Calu3 (cell line): ENCODE measurements around the gene LRRC28. TPM values are rescaled to one million over a fixed set of nuclear protein-coding genes. Genes with fewer than 3 reads are reported as not detected.

Experiments used
- BruUV-seq: library from RNA; stranded (reverse); fragments of 400-500 nt; replicated peaks from 2 replicates; lab custom pipeline; 2021; lab: Mats Ljungman, UMichigan
- CTCF ChIA-PET: fragments of 300-600 bp; sonication (Branson Sonifier 250); formaldehyde crosslinking; loops from one replicate; lab custom pipeline; 2022; ENCODE audit warnings: antibody characterized with exemption; lab: Charles Lee
- DNase-seq: peaks from one replicate; pipeline ENCODE4 v3.0.0; 2022
- H3K27ac Mint-ChIP-seq: one replicate; pipeline ENCODE4 v1.8.0; 2022; ENCODE audit warnings: mixed read lengths; ENCODE audit not compliant: unreplicated experiment
- H3K27me3 Mint-ChIP-seq: one replicate; pipeline ENCODE4 v1.8.0; 2022; ENCODE audit warnings: mixed read lengths; ENCODE audit not compliant: unreplicated experiment
- H3K36me3 Mint-ChIP-seq: one replicate; pipeline ENCODE4 v1.8.0; 2022; ENCODE audit warnings: mild to moderate bottlenecking, moderate library complexity, mixed read lengths; ENCODE audit not compliant: insufficient read depth, unreplicated experiment
- H3K4me1 Mint-ChIP-seq: one replicate; pipeline ENCODE4 v1.8.0; 2022; ENCODE audit warnings: mild to moderate bottlenecking, low read depth, mixed read lengths; ENCODE audit not compliant: unreplicated experiment
- H3K4me3 Mint-ChIP-seq: one replicate; pipeline ENCODE4 v1.8.0; 2022; ENCODE audit warnings: mild to moderate bottlenecking, low read depth, moderate library complexity, mixed read lengths; ENCODE audit not compliant: unreplicated experiment
- H3K9me3 Mint-ChIP-seq: one replicate; pipeline ENCODE4 v1.8.0; 2022; ENCODE audit warnings: low read depth, mixed read lengths; ENCODE audit not compliant: unreplicated experiment
- intact Hi-C: fragments of 100-400 bp; cut with micrococcal nuclease; formaldehyde crosslinking; loops from one replicate; pipeline ENCODE4 v1.10.0; 2022; ENCODE audit not compliant: unreplicated experiment
- total RNA-seq: library from RNA; stranded (reverse); gene quantifications from 2 replicates; pipeline ENCODE4 v1.2.3, GENCODE V29; 2022
- TF ChIP-seq, protein P1 (sequence below): fragments of 200-600 bp; IDR thresholded peaks from one replicate; pipeline ENCODE4 v1.8.0; 2022; ENCODE audit warnings: antibody characterized with exemption; ENCODE audit not compliant: unreplicated experiment

Gene LRRC28
- total RNA-seq, 1 experiment from 2014 or later, result 21.8 TPM

DNA sequence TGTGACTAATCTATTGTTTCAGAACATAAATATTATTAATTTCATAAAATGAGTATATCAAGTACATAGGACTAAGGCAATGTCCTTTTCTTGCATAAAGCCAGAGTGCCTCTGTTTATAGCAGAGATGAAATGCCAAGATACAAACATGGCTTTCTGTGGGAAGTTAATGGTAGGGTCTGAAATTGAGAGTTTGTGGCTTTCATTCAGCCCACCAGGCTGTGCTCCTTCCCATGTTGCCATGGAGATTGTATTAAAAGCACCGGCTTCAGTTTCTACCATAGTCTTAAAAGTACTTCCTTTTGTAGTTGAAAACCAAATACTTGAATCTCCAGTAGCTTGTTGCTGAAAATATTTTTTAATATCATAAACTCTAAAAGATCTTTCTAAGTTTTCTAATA, 114.0 kb downstream of the LRRC28 start:
- no peaks in the 10 kb centered on the region for H3K4me1 Mint-ChIP-seq
- no peak for DNase-seq
- H3K36me3 Mint-ChIP-seq, result no peaks in the 10 kb centered on the region
- peaks cover 6% of the 10 kb centered on the region for H3K9me3 Mint-ChIP-seq
- H3K4me3 Mint-ChIP-seq, result no peak overlapping the region
- no peaks in the 10 kb centered on the region for H3K27me3 Mint-ChIP-seq
- intact Hi-C loops, result no loop called here
- no TSS peak for BruUV-seq
- CTCF ChIA-PET, result no interaction called here
- H3K27ac Mint-ChIP-seq, result no peak overlapping the region
- TF ChIP-seq, protein P1, sequence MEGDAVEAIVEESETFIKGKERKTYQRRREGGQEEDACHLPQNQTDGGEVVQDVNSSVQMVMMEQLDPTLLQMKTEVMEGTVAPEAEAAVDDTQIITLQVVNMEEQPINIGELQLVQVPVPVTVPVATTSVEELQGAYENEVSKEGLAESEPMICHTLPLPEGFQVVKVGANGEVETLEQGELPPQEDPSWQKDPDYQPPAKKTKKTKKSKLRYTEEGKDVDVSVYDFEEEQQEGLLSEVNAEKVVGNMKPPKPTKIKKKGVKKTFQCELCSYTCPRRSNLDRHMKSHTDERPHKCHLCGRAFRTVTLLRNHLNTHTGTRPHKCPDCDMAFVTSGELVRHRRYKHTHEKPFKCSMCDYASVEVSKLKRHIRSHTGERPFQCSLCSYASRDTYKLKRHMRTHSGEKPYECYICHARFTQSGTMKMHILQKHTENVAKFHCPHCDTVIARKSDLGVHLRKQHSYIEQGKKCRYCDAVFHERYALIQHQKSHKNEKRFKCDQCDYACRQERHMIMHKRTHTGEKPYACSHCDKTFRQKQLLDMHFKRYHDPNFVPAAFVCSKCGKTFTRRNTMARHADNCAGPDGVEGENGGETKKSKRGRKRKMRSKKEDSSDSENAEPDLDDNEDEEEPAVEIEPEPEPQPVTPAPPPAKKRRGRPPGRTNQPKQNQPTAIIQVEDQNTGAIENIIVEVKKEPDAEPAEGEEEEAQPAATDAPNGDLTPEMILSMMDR, result no peak

DNA sequence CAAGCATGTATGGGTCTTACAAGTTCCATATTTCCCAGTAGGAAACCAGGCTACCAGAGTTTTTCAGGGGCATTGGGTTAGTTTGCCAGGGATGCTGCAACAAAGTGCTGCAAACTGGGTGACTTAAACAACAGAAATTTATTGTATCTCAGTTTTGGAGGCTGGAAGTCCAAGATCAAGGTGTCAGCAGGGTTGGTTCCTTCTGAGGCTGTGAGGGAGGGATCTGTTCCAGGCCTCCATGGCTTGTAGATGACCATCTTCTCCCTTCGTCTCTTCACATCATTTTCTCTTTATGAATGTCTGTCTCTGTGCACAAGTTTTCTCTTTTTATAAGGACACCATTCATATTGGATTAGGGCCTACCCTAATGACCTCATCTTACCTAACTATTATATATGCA, 114.7 kb downstream of the LRRC28 start:
- no peak for DNase-seq
- Mint-ChIP-seq H3K4me3 (no peak overlapping the region), H3K9me3 (peaks cover 6% of the 10 kb centered on the region), H3K27ac (no peak overlapping the region), H3K27me3 (no peaks in the 10 kb centered on the region), H3K4me1 (no peaks in the 10 kb centered on the region), H3K36me3 (no peaks in the 10 kb centered on the region)
- intact Hi-C loops, result no loop called here
- TF ChIP-seq, protein P1, result no peak
- no TSS peak for BruUV-seq
- CTCF ChIA-PET, result no interaction called here

DNA sequence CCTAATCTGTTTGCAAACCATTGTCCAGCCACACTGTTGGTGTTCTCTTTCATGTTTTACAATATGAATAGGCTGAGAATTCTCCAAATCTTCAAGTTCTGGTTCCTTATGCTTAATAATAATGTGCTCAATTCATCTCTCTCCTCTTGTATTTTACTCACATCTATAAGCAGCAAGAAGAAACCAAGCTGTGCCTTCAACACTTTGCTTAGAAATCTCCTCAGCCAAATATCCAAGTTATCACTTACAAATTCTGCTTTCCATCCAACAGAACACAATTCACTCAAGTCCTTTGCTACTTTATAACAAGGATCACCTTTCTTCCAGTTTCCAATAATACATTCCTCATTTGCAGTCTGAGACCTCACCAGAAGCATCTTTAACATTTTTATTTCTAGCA, 117.5 kb downstream of the LRRC28 start:
- intact Hi-C loops, result no loop called here
- Mint-ChIP-seq H3K4me1 (no peaks in the 10 kb centered on the region), H3K27ac (no peak overlapping the region), H3K27me3 (no peaks in the 10 kb centered on the region), H3K4me3 (no peak overlapping the region), H3K36me3 (no peaks in the 10 kb centered on the region), H3K9me3 (peaks cover 6% of the 10 kb centered on the region)
- CTCF ChIA-PET, result no interaction called here
- TF ChIP-seq, protein P1, result no peak
- BruUV-seq, result no TSS peak
- no peak for DNase-seq

DNA sequence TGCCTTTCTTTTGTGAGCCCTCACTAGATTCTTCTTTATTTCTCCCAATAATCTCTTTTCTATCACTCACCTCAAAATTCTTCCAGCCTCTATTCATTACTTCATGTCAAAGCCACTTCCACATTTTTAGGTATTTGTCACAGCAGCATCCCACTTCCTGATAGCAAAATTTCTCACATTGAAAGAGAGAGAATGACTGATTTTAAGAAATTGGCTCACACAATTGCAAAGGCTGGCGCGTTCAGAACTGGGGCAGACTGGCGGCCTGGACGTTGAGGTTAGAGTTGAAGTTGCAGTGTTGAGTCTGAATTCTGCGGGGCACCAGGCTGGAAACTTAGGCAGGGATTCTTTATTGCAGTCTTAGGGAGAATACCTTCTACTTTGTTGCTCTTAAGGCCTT, 117.9 kb downstream of the LRRC28 start:
- Mint-ChIP-seq H3K27me3 (no peaks in the 10 kb centered on the region), H3K9me3 (peaks cover 6% of the 10 kb centered on the region), H3K4me1 (no peaks in the 10 kb centered on the region), H3K27ac (no peak overlapping the region), H3K36me3 (no peaks in the 10 kb centered on the region), H3K4me3 (no peak overlapping the region)
- DNase-seq, result no peak
- no TSS peak for BruUV-seq
- TF ChIP-seq, protein P1, result no peak
- CTCF ChIA-PET, result no interaction called here
- intact Hi-C loops, result no loop called here
